Tibial nerve (tissue), 4 donors: Measurements from ENCODE around the gene NINJ1. TPM values are rescaled to one million over a fixed set of nuclear protein-coding genes. Genes with fewer than 3 reads are reported as not detected.
"Not testable (repeated sequence)": the region's sequence is repeated elsewhere in the genome, so short reads cannot be mapped to it uniquely, and the experiment has no call there.

Experiments
- DNase-seq, 2 donors: peaks; one replicate each; pipeline ENCODE4 v3.0.0-alpha.2; 2019; ENCODE audit warnings: low spot score in 2 of 2
- H3K27ac ChIP-seq, 4 donors: fragments of 200-600 bp; sonication (generic) in 3 of 4; one replicate each; pipeline ENCODE4 v1.5.1; 2017 to 2019; ENCODE audit warnings: mild to moderate bottlenecking in 1 of 4
- H3K27me3 ChIP-seq, 2 donors: fragments of 200-600 bp; sonication (generic) in 1 of 2; one replicate each; pipeline versions ENCODE4 v1.5.1 to v1.6.0; 2017 to 2019
- H3K36me3 ChIP-seq, 3 donors: fragments of 200-600 bp; sonication (generic); one replicate each; pipeline ENCODE4 v1.5.1; 2018 to 2019
- H3K4me1 ChIP-seq, 4 donors: fragments of 200-600 bp; sonication (generic) in 3 of 4; one replicate each; pipeline ENCODE4 v1.5.1; 2017 to 2019
- H3K4me3 ChIP-seq, 4 donors: fragments of 200-600 bp; sonication (generic) in 3 of 4; one replicate each; pipeline ENCODE4 v1.5.1; 2017 to 2019; ENCODE audit warnings: mild to moderate bottlenecking in 1 of 4, moderate library complexity in 1 of 4
- H3K9me3 ChIP-seq, 4 donors: fragments of 200-600 bp; sonication (generic) in 3 of 4; one replicate each; pipeline ENCODE4 v1.5.1; 2017 to 2019
- CTCF ChIP-seq, 5 experiments: fragments of 200-600 bp in 3 of 5; fragments of 450-650 bp in 2 of 5; sonication (generic) in 3 of 5; IDR thresholded peaks; one replicate each; pipeline ENCODE4 v1.5.1; 2016 to 2019; ENCODE audit warnings: antibody characterized with exemption in 5 of 5, mild to moderate bottlenecking in 3 of 5, moderate library complexity in 2 of 5
- EP300 ChIP-seq, 2 donors: sonication (generic); formaldehyde crosslinking; IDR thresholded peaks; one replicate each; pipeline ENCODE4 v1.6.1; 2017; ENCODE audit warnings: antibody characterized with exemption in 2 of 2, mild to moderate bottlenecking in 1 of 2
- POLR2A ChIP-seq, 2 donors: fragments of 450-650 bp; IDR thresholded peaks; one replicate each; pipeline ENCODE4 v1.6.1; 2017; ENCODE audit warnings: antibody characterized with exemption in 2 of 2, mild to moderate bottlenecking in 2 of 2, moderate library complexity in 2 of 2
- WGBS, 2 donors: methylation state at CpG; one replicate each; pipeline ENCODE4 v1.1.5; 2018; 5-methylcytosine and 5-hydroxymethylcytosine counted together
- total RNA-seq, 4 donors: library from RNA; depleted of rRNA; stranded (reverse); fragments of >200 nt; gene quantifications; one replicate each; pipeline ENCODE4 v1.1.0, GENCODE V29; 2016

NINJ1 gene
- total RNA-seq, 4 donors from 2014 or later, result 48.2 to 98.8 (median 72.9) TPM

- WGBS, 2 donors, result 80 to 85% methylated on average over 12 to 13 of the region's 15 CpGs
- Histone ChIP-seq H3K9me3 (peaks cover 0 to 11% (median 5%) of the 10 kb centered on the region in 4 donors), H3K36me3 (peaks cover 0 to 65% (median 15%) of the 10 kb centered on the region in 3 donors), H3K27me3 (no peaks in the 10 kb centered on the region), H3K4me3 (no peak overlapping the region), H3K27ac (no peak overlapping the region), H3K4me1 (peaks cover 0 to 22% (median 2%) of the 10 kb centered on the region in 4 donors)
- TF ChIP-seq CTCF (IDR thresholded peaks at IDR 0.05) (no peak), EP300 (IDR thresholded peaks at IDR 0.05) (no peak), POLR2A (IDR thresholded peaks at IDR 0.05) (no peak)
- peak in 1 of 2 donors; percentile 6 for DNase-seq
Observed at GRCh38 chr9:93108291-93109041, 25.6 kb downstream of the NINJ1 start.

GRCh38 chr9:93107825-93108161 is 26.3 kb downstream of the NINJ1 start:
- Histone ChIP-seq H3K4me1 (peaks cover 0 to 22% (median 2%) of the 10 kb centered on the region in 4 donors), H3K9me3 (peaks cover 0 to 12% (median 5%) of the 10 kb centered on the region in 4 donors), H3K27me3 (no peaks in the 10 kb centered on the region), H3K36me3 (peaks cover 0 to 58% (median 15%) of the 10 kb centered on the region in 3 donors), H3K4me3 (no peak overlapping the region), H3K27ac (no peak overlapping the region)
- no peak for DNase-seq
- WGBS, 2 donors, result 93 to 94% methylated on average over 6 of the region's 6 CpGs
- no peak for TF ChIP-seq EP300 (IDR thresholded peaks at IDR 0.05)
- no peak for TF ChIP-seq CTCF (IDR thresholded peaks at IDR 0.05)
- TF ChIP-seq POLR2A (IDR thresholded peaks at IDR 0.05), result no peak

- H3K27me3 ChIP-seq, result no peaks in the 10 kb centered on the region
- peaks cover 0 to 12% (median 5%) of the 10 kb centered on the region in 4 donors for H3K9me3 ChIP-seq
- H3K4me1 ChIP-seq, result peaks cover 0 to 22% (median 2%) of the 10 kb centered on the region in 4 donors
- WGBS, 2 donors, result 83 to 85% methylated on average over 14 of the region's 14 CpGs
- peaks cover 0 to 53% (median 14%) of the 10 kb centered on the region in 3 donors for H3K36me3 ChIP-seq
- no peak for DNase-seq
- TF ChIP-seq CTCF (IDR thresholded peaks at IDR 0.05) (no peak), POLR2A (IDR thresholded peaks at IDR 0.05) (no peak), EP300 (IDR thresholded peaks at IDR 0.05) (no peak)
- H3K27ac ChIP-seq, result no peak overlapping the region
- H3K4me3 ChIP-seq, result no peak overlapping the region
Observed at GRCh38 chr9:93107151-93107824, 26.8 kb downstream of the NINJ1 start.

GRCh38 chr9:93105620-93106019 is 28.4 kb downstream of the NINJ1 start:
- TF ChIP-seq EP300 (IDR thresholded peaks at IDR 0.05) (no peak), POLR2A (IDR thresholded peaks at IDR 0.05) (no peak), CTCF (IDR thresholded peaks at IDR 0.05) (no peak)
- 95 to 97% methylated on average over 1 of the region's 1 CpG for WGBS, 2 donors
- no peak overlapping the region for H3K4me3 ChIP-seq
- H3K4me1 ChIP-seq, result peaks cover 0 to 22% (median 2%) of the 10 kb centered on the region in 4 donors
- no peak for DNase-seq
- H3K9me3 ChIP-seq, result peaks cover 0 to 12% (median 5%) of the 10 kb centered on the region in 4 donors
- no peak overlapping the region for H3K27ac ChIP-seq
- no peaks in the 10 kb centered on the region for H3K27me3 ChIP-seq
- H3K36me3 ChIP-seq, result peaks cover 0 to 37% (median 4%) of the 10 kb centered on the region in 3 donors

- H3K27me3 ChIP-seq, H3K36me3 ChIP-seq, DNase-seq, H3K27ac ChIP-seq, H3K4me3 ChIP-seq: not testable (repeated sequence)
- Histone ChIP-seq H3K4me1 (peaks cover 0 to 39% (median 29%) of the 10 kb centered on the region in 4 donors), H3K9me3 (peaks cover 0 to 12% (median 5%) of the 10 kb centered on the region in 4 donors)
- WGBS, 2 donors, result 96% methylated on average over 11 of the region's 11 CpGs
Observed at GRCh38 chr9:93101086-93101485, 33.0 kb downstream of the NINJ1 start.
